HG02870 (cell line): ENCODE measurements around the gene ZNF8.
"Not testable (repeated sequence)": the region's sequence is repeated elsewhere in the genome, so short reads cannot be mapped to it uniquely, and the experiment has no call there.

Experiments
- ATAC-seq: cut with Tn5 transposase; IDR thresholded peaks from one replicate; pipeline ENCODE4 v1.9.1; 2021; ENCODE audit warnings: mild to moderate bottlenecking, moderate library complexity; ENCODE audit not compliant: unreplicated experiment

ZNF8 gene

GRCh38 chr19:58278541-58279041 lies at the start of gene ZNF8:
TSS of gene ZNF8 (plus strand) at chr19:58278955. CDS start at chr19:58279082, 127 bp downstream.
- peak; percentile 94 for ATAC-seq

DNA sequence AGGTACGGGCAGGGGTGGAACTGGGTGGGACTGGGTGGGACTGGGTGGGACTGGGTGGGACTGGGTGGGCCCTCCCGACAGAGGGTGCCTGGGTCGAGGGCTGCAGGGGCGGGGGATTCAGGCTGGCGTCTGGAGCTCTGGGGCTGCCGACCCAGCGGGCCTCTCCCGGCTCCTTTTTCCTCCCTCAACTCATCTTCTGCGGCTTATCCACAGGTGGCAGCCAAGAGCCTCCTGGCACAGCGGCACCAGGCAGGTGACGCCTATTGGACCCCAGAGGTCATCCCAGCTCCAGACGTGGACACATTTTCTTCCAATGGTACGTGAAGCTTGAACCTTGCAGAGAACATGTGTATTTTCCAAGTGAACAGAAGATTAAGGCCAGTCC lies 49.5 kb upstream of the ZNF8 start:
- ATAC-seq: no peak

DNA sequence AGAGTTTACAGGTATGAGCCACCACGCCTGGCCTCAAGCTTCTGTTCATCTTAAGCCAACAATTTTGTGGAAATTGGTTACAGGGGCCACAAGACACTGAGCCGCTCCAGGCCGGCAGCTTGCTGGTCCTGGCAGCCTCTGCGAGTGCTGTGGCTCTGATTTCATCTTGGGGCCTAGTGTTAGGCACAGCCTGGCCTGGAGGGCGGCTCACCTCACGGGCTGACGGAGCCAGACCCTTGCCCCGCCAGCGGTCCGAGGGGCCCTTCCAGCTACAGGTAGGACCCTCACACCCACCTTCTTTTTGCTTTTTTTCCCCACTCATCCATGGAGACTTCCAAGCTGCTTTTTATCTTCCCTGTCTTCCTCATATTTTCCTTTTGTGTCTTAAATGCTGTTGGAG lies 41.4 kb upstream of the ZNF8 start:
- no peak for ATAC-seq

DNA sequence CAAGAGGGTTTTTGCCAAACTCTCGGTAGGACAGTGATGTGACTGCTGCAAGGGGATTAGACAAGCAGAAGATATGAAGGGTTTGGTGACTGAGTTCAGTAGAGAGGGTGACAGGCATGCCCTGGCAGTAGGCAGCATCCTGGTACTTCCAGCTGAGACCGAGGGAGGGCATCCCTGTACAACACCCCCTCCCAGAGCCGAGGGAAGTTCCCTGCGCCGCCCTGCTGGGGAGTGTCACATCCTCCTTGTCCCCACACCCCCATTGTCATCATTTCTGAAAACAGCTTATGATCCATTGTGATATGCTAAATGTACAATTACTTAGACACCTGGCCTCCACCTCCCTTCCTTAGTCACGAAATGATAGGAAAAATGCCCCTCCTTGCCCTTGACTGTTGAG lies 35.4 kb upstream of the ZNF8 start:
- ATAC-seq: no peak

GRCh38 chr19:58248886-58249285 lies 29.9 kb upstream of the ZNF8 start:
- ATAC-seq: no peak

DNA sequence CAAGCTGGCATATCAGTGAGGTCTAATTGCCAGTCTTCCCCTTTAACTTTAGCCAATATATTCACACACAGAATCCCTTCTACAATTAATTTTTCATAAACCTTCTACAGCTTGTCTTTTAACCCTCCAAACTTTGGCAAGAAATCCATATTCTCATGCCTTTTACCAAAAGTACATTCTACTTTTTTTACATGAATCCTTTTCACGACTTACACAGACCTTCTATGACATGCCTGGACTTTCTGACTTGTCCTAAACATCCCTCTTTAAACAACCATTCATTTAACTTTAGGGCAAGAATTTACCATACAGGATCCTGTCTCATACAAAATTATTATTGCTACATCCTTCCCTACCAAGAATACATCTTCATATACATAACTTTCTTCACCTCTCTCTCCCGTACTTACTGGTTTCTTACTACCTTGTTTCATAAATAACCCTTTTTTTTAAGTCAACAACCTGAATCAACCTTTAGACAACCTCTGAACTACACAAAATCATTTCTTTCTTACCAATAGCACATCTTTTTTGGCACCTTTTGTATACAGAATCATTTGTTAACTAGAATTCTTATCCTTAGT lies 26.6 kb upstream of the ZNF8 start:
- no peak for ATAC-seq

- ATAC-seq: not testable (repeated sequence)
Measured at GRCh38 chr19:58258259-58258658, 20.5 kb upstream of the ZNF8 start.

DNA sequence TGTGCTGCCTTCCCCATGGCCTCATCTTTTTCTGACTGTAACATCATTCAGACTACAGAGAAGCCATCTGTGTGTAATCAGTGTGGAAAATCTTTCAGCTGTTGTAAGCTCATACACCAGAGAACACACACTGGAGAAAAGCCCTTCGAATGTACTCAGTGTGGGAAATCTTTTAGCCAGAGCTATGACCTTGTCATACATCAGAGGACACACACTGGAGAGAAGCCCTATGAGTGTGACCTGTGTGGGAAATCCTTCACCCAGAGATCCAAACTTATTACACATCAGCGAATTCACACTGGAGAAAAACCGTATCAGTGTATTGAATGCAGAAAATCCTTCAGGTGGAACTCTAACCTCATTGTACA lies 17.2 kb upstream of the ZNF8 start:
- ATAC-seq: no peak

GRCh38 chr19:58261968-58262921 lies 16.5 kb upstream of the ZNF8 start:
- no peak for ATAC-seq

DNA sequence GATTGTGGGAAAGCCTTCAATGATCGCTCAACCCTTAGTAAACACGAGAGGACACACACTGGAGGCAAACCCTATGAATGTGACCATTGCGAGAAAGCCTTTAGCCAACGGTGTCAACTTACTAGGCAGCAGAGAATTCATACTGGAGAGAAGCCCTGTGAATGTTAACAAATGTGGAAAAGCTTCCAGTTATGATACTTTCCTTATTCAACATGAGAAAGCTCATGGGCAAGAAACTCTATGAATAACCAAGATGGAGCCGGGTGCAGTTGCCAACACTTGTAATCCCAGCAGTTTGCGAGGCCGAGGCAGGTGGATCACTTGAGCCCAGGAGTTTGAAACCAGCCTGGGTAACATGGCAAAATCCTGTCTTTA lies 15.8 kb upstream of the ZNF8 start:
- ATAC-seq: no peak

DNA sequence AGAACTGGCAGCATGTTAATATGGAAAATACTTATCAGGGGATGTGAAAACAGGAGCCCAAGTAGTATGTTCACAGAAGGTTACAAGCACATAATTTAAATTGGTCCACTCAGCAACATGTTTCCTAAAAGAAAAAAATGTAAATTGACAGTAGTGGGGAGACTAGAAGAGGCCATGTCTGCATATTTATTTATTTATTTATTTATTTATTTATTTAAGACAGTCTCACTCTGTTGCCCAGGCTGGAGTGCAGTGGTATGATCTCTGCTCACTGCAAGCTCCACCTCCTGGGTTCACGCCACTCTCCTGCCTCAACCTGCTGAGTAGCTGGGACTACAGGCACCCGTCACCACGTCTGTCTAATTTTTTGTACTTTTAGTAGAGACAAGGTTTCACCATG lies 13.7 kb upstream of the ZNF8 start:
- no peak for ATAC-seq

DNA sequence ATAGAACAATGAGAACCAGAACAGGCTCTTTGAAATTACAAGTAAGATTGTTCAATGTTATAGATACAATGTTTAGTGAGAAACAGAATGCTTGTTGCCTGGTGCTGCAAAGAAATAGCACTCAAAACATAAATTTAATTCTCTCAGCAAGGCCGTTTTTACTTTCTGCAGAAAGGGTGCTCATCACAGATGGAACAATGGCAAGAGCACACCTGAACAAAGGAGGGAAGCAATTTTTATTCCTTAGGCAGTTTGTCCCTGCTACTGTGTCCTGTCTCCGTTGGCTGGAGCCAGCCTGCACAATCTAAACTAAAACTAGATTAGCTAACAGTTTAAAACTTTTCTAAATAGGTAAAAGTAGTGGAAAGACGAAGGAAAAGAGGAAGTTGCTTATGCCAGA lies 10.4 kb upstream of the ZNF8 start:
- no peak for ATAC-seq

- ATAC-seq: no peak
Measured at GRCh38 chr19:58274771-58275201, 4.0 kb upstream of the ZNF8 start.

- ATAC-seq: no peak
Measured at GRCh38 chr19:58275564-58275963, 3.2 kb upstream of the ZNF8 start.

- no peak for ATAC-seq
Measured at GRCh38 chr19:58277197-58277596, 1.6 kb upstream of the ZNF8 start.

DNA sequence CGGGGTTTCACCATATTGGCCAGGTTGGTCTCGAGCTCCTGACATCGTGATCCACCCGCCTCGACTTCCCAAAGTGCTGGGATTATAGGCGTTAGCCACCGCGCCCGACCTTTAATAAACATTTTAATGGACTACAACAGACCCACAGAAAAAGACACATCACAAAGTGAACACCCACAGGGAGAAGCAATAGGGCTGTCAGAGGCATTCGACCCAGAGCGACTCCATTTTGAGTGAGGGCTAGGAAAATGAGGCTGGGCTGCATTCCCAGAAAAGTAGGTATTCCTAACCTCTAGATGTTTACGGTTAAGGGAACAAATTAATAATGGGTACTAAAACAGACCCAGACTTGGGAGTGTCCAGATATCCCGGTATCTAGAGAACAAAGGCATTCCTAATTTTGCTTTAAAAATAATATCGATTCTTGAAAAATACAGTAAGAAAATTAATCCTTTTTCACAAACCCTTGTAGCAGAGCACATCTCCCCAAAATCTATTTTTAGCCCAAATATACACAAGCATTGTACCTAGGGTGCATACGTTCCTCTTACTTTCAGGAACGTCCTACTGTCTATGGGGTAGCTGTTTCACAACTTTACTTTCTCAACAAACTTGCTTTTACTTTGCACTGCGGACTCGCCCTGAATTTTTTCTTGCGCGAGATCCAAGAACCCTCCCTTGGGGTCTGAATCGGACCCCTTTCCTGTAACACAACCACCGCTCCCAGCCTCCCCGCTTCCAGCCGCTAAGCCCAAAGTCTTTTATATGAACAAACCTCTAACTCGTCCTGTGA lies 811 bp upstream of the ZNF8 start:
- ATAC-seq: no peak

DNA sequence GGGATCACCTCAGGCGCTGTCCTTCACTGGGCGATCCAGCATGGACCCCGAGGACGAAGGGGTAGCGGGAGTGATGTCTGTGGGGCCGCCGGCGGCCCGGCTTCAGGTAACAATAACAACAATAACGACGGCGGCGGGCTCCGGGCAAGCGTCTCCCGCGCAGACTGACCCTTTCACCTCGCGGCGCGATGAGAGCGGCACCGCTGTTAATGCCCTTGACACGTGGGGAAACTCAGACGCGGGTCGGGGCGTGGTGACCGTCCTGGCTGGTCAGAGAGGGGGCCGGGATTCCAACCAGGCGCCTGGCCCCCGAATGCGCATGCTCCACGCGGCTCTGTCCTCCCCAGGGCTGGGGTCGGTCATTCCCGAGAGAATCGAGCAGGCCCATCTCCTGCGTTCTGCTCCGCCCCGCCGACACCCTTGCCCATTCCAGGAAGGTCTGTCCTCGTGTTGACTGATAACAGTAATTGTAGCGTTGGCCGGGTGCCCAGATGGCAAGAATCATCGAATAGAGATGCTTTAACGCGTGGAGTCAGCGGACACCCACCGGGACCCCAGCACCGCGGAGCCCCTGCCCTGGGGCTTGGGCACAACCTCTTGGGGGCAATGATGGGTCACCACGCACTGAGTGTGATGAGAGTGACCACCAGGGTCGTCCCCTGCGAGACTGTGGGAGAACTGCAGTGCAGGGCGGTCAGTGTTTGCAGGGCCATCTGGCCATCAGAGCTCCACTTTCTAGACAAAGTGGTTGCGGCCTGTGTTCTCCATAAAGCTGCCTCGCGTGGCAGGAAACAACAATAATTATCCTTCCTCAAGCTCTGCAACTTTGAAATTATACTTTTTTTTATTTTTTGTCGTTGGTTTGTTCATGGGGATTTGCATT lies 528 bp downstream of the ZNF8 start:
- peak; percentile 19 for ATAC-seq

DNA sequence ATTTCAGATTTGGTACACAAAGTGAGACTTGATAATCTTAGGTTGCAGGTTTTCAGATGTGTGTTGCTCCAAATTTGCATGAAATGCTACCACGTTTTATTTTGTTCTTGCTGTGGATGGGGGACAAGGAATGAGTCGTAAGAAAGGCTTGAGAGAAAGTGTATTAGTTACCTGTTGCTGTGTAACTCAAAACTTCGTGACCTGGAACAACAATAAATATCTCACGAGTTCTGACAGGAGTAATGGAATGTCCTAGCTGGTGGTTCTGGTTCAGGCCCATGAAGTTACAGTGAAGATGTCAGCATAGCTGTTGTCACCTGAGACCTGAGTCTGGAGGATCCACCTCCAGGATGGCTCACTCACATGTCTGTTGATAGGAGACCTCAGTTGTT lies 1.2 kb downstream of the ZNF8 start:
- no peak for ATAC-seq

DNA sequence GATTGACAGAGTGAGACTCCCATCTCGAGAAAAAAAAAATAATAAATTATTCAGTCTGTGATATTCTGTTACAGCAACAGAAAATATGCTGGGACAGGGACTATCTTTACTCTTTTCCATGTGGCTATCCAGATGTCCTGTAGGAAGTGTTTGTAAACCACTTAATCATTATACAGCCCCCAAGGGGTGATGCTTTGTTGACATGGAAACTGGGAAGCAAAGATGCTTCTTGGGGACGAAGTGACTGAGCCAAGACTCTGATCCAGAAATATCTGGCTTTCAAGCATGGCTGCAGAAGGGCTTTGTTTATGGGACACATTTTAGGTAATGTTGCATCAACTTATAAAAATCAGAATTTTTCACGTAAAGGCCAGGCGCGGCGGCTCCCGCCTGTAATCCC lies 5.4 kb downstream of the ZNF8 start:
- ATAC-seq: no peak

DNA sequence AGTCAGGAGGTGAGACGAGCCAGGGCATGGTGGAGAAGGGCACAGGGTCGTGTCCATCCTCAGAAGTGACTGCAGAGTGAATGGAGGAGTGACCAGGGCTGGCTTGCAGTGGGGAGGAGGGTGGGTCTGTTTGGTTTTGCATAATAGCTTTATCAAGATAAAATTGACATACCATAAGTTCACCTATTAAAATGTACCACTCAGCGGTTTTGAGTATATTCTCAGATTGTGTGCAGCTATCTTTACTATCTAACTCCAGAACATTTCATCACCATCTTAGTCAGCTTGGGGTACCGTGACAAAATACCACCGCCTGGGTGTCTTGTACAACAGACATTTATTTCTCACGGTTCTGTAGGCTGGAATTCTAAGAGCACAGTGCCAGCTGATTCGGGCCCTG lies 13.2 kb downstream of the ZNF8 start:
- ATAC-seq: no peak
